Prostate gland (tissue), 2 donors: Measurements from ENCODE around the gene PSMD14. TPM values are rescaled to one million over a fixed set of nuclear protein-coding genes. Genes with fewer than 3 reads are reported as not detected.

ENCODE experiments used
- DNase-seq: peaks from one replicate; pipeline ENCODE4 v3.0.0-alpha.2; 2019; ENCODE audit warnings: low spot score
- H3K27ac ChIP-seq, 2 donors: fragments of 200-600 bp; sonication (generic); 2 replicates each; pipeline ENCODE4 v1.5.1; 2017 to 2019
- H3K27me3 ChIP-seq: fragments of 200-600 bp; sonication (generic); replicated peaks from 2 replicates; pipeline ENCODE4 v1.5.1; 2019; ENCODE audit not compliant: insufficient read depth
- H3K36me3 ChIP-seq, 2 donors: fragments of 200-600 bp; sonication (generic); 1 replicate in 1 of 2; 2 replicates in 1 of 2; pipeline versions ENCODE4 v1.5.1 to v1.8.1; 2017 to 2019
- H3K4me1 ChIP-seq: fragments of 200-600 bp; sonication (generic); replicated peaks from 2 replicates; pipeline ENCODE4 v1.5.1; 2019
- H3K4me3 ChIP-seq, 2 donors: fragments of 200-600 bp; sonication (generic); 2 replicates each; pipeline ENCODE4 v1.5.1; 2017 to 2019
- H3K9me3 ChIP-seq: fragments of 200-600 bp; sonication (generic); 2 replicates; pipeline ENCODE4 v1.5.1; 2017
- CTCF ChIP-seq, 4 experiments: fragments of 200-600 bp in 2 of 4; fragments of 450-650 bp in 2 of 4; sonication (generic) in 2 of 4; IDR thresholded peaks; 1 replicate in 3 of 4; 2 replicates in 1 of 4; pipeline ENCODE4 v1.5.1; 2016 to 2019; ENCODE audit warnings: antibody characterized with exemption in 4 of 4, mild to moderate bottlenecking in 2 of 4, moderate library complexity in 2 of 4
- POLR2A ChIP-seq: fragments of 450-650 bp; IDR thresholded peaks from one replicate; pipeline ENCODE4 v1.6.1; 2016; ENCODE audit warnings: antibody characterized with exemption, mild to moderate bottlenecking
- POLR2AphosphoS5 ChIP-seq: sonication (generic); formaldehyde crosslinking; IDR thresholded peaks from one replicate; pipeline ENCODE4 v1.6.1; 2017; ENCODE audit warnings: antibody characterized with exemption
- WGBS: methylation state at CpG from one replicate; pipeline ENCODE4 v1.1.5; 2018; 5-methylcytosine and 5-hydroxymethylcytosine counted together
- intact Hi-C: fragments of 100-400 bp; cut with DNase I; formaldehyde crosslinking; loops from one replicate; pipeline ENCODE4 v1.14.2; 2022
- total RNA-seq, 2 donors: library from RNA; depleted of rRNA; stranded (reverse); fragments of >200 nt; gene quantifications; one replicate each; pipeline ENCODE4 v1.1.0, GENCODE V29; 2016

Gene PSMD14
- total RNA-seq, 2 donors from 2014 or later: 25.1 to 43.1 TPM

- no peak for TF ChIP-seq POLR2A
- TF ChIP-seq POLR2AphosphoS5: no peak
- TF ChIP-seq CTCF (IDR thresholded peaks at IDR 0.05): no peak
- 96% methylated on average over 3 of the region's 3 CpGs for WGBS
- DNase-seq: no peak
- H3K36me3 ChIP-seq: no peaks in the 10 kb centered on the region
- no peak overlapping the region for H3K27ac ChIP-seq
- no peak overlapping the region for H3K4me3 ChIP-seq
- no peaks in the 10 kb centered on the region for H3K27me3 ChIP-seq
- no peaks in the 10 kb centered on the region for H3K9me3 ChIP-seq
- intact Hi-C loops: no loop called here
- H3K4me1 ChIP-seq: no peaks in the 10 kb centered on the region
Measured at GRCh38 chr2:161343235-161343634, 35.0 kb downstream of the PSMD14 start.

DNA sequence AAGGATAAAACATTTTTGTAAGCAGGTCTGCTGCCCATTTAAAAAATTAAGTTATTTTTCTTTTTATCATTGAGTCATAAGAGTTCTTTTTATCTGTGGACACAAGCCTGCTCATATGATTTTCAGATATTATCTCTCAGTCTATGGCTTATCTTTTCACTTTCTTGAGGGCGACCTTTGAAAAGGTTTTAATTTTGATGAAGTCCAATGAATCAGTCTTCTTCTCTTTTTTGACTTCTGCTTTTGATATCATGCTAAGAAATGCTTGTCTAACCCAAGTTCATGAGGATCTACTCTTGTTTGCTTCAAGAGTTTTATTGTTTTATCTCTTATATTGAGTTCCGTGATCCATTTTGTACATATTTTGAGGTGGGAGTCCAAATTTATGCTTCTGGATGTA lies 36.5 kb downstream of the PSMD14 start:
- TF ChIP-seq CTCF (IDR thresholded peaks at IDR 0.05) (no peak), POLR2A (no peak), POLR2AphosphoS5 (no peak)
- 99% methylated on average over 2 of the region's 2 CpGs for WGBS
- Histone ChIP-seq H3K4me1 (no peaks in the 10 kb centered on the region), H3K36me3 (no peaks in the 10 kb centered on the region), H3K27me3 (no peaks in the 10 kb centered on the region), H3K4me3 (no peak overlapping the region), H3K27ac (no peak overlapping the region), H3K9me3 (no peaks in the 10 kb centered on the region)
- no peak for DNase-seq
- intact Hi-C loops: no loop called here

DNA sequence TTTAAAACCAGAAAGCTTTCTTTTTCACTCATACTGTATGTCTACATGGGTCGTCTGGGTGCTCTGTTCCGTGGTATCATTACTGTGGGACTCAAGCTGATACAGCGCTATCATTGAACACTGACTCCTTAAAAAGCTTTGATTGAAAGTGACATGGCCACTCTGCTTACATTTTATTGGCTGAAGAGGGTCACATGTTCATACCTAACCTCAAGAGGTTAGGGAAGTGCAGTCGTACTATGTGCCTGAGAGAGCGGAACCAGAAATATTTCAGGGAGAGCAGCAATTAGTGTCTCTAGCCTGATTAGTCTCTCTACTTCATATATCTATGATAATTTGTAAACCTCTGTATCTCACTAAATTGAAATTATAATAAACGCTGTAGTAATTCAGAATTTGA lies 43.5 kb downstream of the PSMD14 start:
- TF ChIP-seq POLR2A (no peak), POLR2AphosphoS5 (no peak), CTCF (IDR thresholded peaks at IDR 0.05) (no peak)
- WGBS: 95% methylated on average over 6 of the region's 6 CpGs
- H3K4me3 ChIP-seq: no peak overlapping the region
- intact Hi-C loops: no loop called here
- no peak for DNase-seq
- H3K27ac ChIP-seq: no peak overlapping the region
- H3K36me3 ChIP-seq: no peaks in the 10 kb centered on the region
- no peaks in the 10 kb centered on the region for H3K4me1 ChIP-seq
- no peaks in the 10 kb centered on the region for H3K9me3 ChIP-seq
- no peaks in the 10 kb centered on the region for H3K27me3 ChIP-seq

DNA sequence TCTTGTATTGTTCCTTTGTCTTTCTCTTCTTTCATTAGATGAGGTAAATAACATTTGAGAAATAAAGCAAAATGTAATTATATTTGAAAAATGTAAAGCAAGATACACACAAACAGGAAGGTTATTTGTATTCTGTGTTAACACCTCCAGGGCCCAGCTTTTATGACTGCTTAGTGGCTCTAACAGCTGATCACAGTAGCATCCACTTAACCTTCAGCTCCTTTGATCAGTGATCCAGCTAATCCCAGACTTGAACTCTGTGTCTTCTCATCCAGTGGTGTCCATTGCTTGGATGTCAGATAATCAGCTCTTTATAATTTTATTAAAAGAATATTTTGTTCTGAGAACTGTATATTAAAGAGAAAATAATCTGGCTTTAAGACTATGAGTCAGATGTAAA lies 44.5 kb downstream of the PSMD14 start:
- H3K27ac ChIP-seq: no peak overlapping the region
- no peaks in the 10 kb centered on the region for H3K36me3 ChIP-seq
- intact Hi-C loops: no loop called here
- H3K27me3 ChIP-seq: no peaks in the 10 kb centered on the region
- H3K4me1 ChIP-seq: no peaks in the 10 kb centered on the region
- no peak overlapping the region for H3K4me3 ChIP-seq
- DNase-seq: no peak
- TF ChIP-seq POLR2A: no peak
- TF ChIP-seq CTCF (IDR thresholded peaks at IDR 0.05): no peak
- TF ChIP-seq POLR2AphosphoS5: no peak
- H3K9me3 ChIP-seq: no peaks in the 10 kb centered on the region

DNA sequence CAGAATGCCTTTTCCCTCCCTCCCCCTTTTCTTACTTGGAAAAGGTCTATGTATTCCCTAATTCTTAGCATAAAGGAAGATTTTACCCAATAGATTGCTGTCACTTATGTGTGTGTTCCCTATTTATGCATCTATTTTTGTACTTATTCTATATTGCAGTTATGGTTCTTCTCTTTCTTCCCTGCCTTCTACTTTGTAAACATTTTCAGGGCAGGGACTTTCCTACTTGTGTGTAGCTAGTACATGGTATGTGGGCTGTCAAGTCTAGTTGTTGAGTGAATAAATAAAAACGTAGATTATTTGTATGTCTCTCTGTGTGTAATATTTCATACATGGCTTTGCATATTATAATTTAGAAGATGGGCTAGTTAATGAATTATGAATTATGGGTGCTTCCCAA lies 45.3 kb downstream of the PSMD14 start:
- Histone ChIP-seq H3K36me3 (no peaks in the 10 kb centered on the region), H3K27ac (no peak overlapping the region), H3K4me3 (no peak overlapping the region), H3K4me1 (no peaks in the 10 kb centered on the region), H3K27me3 (no peaks in the 10 kb centered on the region), H3K9me3 (no peaks in the 10 kb centered on the region)
- no peak for DNase-seq
- intact Hi-C loops: no loop called here
- TF ChIP-seq CTCF (IDR thresholded peaks at IDR 0.05) (no peak), POLR2A (no peak), POLR2AphosphoS5 (no peak)
- 53% methylated on average over 1 of the region's 1 CpG for WGBS
